DMS153 treated with DMSO at 0.1 percent for 48 hours (cell line): Measurements from ENCODE around the gene PRAC2.
A peak's percentile ranks its signal among the peaks of the same experiment; 100 is the strongest.
"Not testable (repeated sequence)": the region's sequence is repeated elsewhere in the genome, so short reads cannot be mapped to it uniquely, and the experiment has no call there.

ENCODE experiments used
- DNase-seq: peaks from one replicate; lab custom pipeline; 2025; ENCODE audit not compliant: unreplicated experiment; lab: John Stamatoyannopoulos, UW

Gene PRAC2

DNA sequence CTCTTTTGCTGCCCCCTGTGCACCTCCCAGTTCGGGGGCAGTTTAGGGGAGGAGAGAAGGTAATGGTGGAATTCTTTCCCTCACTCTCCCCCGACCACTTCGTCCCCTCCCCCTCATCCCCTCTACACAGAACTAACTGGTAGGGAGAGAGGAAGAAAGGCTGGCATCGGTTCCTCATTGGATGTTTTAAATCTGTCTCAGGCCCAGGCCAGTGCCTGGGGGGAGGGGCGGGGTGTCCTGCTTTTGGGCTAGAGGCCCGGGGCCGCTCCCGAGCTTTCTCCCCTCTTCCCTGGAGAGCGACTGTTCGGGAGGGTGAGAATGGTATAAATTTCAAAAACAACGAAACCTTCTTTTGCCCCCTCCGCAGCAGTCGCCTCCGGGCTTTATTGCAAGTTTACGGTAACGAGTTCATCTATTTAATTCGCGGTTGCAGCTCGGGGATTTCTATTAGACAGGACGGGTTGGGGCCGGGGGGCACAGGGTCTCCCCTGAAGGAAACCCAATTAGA, at the start of gene PRAC2:
Gene PRAC2, plus strand, starts transcription at position 271 of the 508 bp plus-strand sequence. CDS start 1,226 bp downstream, outside the sequence.
- DNase-seq: no peak

DNA sequence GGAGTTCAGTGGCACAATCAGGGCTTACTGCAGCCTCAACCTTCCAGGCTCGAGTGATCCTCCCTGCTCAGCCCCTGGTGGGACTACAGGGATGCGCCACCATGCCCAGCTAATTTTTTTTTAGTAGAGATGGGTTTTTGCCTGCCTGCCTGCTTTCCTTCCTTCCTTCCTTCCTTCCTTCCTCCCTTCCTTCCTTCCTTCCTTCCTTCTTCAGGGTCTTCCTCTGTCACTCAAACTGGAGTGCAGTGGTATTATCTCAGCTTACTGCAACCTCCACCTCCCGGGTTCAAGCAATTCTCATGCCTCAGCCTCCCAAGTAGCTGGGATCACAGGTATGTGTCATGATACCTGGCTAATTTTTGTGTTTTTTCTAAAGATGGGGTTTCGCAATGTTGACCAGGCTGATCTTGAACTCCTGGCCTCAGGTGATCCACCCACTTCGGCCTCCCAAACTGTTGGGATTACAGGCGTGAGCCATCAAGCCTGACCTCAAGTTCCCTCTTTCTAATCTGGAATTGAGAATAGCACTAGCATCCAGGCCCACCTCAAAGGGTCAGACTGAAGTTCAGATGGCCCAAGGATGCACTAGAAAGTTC, 45.9 kb upstream of the PRAC2 start:
- no peak for DNase-seq

DNA sequence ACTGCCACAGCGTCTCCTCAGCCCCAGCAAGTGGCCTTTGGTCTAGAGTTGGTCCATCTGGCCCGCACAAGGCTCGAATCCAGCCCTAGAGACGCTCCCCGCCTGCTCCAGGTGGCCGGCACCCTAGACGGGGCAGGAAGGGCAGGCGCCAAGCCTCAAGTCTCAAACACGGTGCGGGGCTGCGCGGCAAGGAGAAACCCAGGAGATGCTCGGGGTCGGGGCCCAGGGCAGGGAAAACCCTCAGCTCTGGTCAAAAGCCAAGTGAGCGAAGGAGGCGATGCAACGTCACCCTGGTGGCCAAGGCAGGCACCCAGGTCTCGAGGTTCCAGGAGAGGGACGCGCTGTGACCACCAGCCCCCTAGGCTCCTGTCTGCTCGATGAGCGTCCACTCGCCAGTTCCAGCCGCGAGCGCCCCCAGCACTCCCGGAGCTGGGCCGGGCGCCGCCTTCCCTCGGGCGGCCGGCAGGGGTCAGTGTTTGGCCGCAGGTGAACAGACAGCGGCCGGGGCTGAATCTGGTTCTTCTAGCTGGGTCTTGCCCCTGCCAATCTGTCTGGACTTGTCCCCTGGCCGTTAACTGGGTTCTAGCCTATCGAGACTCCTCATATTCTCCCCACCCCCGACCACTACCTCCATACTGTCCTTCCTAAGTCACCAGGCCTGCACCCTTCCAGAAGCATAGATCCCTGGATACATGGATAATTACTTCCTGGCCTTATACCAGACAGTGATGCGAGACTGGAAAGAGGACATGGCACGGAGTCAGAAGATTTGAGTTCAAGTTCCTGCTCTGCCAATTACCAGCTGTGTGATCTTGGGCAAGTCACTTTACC, 44.6 kb upstream of the PRAC2 start:
- DNase-seq: peak; percentile 58

DNA sequence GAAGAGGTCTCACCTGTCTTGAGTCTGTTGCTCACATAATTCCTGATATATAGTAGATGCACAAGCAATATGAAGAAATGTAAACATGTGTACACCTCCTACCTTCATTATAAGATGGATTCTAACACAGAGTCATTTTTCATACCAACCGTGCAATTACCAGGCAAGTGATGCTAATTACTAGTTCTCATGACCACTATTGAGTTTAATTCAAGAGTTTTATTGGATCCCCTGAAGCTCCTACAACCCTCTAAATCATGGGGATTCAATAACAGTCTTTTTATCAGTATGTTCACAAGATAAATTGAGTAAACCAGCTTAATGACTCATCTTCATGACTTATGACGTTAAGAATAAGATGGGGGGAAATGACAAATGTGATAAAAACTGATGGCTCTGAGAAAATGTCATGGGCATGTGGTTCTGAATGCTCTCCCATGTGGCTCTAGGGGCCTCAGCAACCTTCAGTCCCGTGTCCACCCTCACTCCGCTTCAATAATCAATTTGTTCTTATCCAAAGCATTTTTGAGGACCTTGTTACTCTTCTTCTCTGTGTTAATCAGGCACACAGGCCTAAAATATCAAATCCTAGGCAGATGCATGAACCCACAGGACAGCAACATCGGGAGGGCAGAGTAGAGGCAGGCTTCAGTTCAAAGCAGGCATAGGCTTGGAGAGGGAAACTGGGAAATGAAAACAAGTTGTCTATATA, 43.4 kb upstream of the PRAC2 start:
- no peak for DNase-seq

DNA sequence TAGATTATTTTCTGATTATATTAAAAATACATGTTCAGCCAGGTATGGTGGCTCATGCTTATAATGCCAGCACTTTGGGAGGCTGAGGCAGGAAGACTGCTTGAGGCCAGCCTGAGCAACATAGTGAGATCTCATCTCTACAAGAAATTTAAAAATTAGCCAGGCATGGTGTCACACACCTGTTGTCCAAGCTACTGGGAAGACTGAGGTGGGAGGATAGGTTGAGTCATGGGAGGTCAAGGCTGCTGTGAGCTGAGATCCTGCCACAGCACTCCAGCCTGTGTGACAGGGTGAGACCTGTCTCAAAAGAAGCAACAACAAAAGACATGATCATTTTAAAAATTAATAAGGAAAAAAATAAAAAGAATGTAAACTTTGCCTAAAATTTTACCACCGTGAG, 41.4 kb upstream of the PRAC2 start:
- no peak for DNase-seq

DNA sequence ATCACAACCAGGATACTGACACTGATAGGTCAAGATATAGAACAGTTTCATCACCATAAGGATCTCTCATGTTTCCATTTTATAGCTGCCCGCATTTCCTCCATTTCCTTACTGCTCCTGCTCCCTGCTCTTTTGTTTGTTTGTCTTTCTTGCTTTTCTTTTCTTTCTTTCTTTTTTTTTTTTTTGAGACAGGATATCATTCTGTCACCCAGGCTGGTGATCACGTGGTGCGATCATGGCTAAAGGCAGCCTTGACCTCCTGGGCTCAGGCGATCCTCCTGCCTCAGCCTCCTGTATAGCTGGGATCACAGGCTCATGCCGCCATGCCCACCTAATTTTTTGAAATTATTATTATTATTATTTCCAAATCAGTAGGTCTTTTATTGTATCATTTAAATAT, 32.3 kb upstream of the PRAC2 start:
- DNase-seq: no peak

DNA sequence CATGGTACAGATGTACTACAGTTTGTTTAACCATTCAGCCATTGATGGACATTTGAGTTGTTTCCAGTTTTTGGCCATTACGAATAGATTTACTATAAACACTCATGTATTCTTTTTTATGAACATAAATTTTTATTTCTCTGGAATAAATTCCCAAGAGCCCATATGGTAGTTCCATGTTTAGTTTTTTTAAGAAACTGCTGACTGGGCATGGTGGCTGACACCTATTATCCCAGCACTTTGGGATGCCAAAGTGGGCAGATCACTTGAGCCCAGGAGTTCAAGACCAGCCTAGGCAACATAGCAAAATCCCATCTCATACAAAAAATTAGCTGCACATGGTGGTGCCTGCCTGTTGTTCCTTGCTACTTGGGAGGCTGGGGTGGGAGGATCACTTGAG, 30.9 kb upstream of the PRAC2 start:
- no peak for DNase-seq

DNA sequence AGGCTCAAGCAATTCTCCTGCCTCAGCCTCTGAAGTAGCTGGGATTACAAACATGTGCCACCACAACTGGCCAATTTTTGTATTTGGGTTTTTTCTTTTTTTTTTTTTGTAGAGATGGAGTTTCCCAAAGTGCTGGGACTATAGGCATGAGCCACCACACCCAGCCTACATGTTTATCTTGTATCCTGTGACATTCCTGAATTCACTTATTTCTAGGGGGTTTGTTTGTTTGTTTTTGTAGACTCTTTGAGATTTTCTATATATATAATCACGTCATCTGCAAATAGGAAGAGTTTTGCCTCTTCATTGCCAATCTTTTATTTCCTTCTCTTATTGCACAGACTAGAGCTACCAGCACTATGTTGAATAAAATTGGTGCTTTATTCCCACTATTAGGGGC, 29.8 kb upstream of the PRAC2 start:
- no peak for DNase-seq

DNA sequence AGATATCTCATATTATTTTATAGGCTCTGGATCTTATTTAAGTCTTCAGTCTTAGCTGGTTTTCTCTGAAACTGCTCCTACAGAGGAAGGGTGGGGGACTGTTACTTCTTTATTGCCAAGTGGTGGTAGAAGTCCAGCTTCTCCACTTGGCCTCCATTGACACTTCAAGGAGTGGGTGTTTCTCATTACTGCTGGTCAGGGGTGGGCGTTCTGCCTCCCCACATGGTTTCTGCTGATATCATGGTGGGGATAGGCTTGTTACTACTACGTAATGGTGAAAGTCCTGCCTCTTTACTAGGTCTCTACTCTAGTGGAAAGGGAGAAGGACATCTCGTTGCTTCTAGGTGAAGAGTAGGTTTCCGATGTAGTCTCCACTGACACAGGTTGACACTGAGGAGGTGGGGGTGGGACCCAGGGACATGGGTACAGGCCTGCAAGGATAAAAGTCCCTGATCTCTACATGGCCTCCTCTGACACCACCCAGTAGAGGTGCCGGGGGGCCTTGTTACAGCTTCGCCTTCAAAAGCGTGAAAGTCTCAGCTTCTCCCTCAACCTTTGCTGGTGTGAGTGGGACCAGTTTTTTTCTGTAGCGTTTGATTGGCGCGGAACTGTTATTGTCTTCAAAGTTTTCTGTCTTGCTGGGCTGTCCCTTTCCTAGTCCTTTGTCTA, 21.0 kb upstream of the PRAC2 start:
- no peak for DNase-seq

DNA sequence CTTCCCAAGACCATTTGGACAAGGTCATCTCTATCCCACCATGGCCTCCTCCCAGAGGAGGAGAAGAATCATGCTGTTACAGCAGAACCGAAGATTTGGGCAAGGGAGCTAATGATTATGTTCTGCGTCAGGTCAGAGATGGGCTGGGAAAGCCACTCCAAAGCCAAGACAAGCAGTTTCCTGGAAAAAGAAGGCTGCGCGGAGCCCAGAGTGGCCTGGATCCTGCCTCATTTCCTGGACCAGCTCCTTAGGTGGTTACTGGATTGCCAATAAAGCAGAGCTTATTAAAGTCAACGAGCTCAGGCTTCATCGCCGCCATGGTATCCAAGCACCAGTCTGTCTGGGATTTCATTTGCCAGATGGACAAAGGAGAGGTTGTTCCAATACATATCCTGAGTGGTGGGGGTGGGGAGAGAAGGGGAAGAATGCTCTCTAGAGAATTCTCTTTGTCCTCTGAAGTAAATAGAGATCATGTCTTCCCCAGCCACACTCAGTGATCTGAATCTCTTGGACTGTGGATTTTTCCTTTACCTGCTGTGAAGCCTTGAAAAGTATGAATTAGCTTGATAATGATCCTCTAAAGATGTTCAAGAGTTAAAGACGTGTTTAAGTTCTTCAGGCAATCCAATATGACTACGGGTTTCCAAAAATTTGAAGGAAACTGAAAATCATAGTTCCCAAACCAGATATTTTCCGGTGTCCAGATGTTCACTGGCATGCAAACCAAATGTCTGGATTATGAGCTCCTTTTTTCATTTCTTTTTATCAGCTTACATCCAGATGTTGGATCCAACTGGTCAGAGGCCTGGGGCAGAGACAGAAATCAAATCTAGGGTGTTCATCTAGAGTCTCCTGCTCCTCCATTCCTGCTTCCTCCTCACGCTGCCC, 18.4 kb upstream of the PRAC2 start:
- DNase-seq: no peak

DNA sequence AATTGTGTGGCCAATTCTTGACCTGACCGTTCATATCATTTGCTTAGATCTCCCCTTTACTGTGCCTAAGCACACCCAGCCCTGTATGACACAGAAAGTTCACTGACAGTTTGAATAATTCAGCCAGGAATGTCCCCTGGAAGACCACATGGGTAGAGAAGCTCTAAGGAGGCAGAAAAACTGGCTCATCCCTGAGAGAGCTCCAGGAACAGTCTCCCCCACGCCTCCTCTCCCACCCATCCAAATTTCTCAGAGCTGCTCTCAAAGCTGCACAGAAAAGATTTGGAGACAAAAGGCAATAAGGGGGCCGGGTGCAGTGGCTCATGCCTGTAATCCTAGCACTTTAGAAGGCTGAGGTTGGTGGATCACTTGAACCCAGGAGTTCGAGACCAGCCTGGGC, 11.9 kb upstream of the PRAC2 start:
- DNase-seq: no peak

DNA sequence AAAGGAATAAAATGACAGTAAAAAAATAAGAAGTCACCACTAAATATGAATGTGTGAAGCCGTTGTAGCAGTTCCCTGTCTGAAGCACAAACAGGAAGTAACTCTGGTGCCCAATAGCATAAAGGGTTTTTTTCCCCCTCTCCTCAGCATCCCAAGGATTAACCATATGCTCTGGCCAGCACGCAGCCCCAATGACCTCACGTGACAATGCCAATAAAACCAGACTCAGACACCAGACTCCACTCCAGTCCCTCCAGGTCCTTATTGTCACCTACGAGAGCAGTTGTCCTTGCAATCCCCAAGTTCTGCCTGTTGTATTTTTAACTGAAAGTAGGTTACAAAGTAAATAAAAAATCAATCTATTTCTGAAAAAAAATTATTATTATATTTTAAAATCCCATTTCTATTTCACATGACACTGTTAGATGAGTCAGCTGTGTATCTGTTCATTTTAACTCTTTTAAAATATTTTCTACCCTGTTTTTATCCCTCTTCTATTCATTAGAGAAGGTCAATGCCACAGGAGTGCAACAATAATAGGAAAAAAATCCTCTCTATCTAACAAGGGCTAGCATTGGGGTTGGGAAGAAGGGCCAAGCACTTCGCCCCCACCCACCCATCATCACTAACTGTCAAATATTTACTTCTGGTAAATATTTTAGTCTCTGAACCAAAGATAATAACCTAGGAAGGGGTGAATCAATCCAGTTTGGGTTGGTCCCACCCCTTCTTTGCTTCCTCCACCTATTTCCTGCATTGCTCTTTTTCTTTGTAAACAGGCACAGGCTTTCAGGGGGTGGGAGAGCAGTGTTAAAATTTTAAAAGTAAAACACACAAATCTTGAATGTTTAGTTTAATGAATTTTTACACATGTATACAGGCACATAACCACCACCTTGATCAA, 7.2 kb upstream of the PRAC2 start:
- DNase-seq: peak; percentile 40

DNA sequence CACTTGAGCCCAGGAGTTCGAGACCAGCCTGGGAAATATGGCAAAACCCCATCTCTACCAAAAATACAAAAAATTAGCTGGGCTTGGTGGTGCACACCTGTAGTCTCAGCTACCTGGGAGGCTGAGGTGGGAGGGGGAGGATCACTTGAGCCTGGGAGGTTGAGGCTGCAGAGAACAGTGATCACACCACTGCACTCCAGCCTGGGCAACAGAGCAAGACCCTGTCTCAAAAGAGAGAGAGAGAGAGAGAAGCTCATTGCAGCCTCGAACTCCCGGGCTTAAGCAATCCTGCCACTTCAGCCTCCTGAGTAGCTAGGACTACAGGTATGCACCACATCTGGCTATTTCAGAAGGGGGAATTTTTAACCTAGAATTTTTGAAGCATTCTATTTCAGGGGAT, 6.4 kb upstream of the PRAC2 start:
- not testable (repeated sequence) for DNase-seq

DNA sequence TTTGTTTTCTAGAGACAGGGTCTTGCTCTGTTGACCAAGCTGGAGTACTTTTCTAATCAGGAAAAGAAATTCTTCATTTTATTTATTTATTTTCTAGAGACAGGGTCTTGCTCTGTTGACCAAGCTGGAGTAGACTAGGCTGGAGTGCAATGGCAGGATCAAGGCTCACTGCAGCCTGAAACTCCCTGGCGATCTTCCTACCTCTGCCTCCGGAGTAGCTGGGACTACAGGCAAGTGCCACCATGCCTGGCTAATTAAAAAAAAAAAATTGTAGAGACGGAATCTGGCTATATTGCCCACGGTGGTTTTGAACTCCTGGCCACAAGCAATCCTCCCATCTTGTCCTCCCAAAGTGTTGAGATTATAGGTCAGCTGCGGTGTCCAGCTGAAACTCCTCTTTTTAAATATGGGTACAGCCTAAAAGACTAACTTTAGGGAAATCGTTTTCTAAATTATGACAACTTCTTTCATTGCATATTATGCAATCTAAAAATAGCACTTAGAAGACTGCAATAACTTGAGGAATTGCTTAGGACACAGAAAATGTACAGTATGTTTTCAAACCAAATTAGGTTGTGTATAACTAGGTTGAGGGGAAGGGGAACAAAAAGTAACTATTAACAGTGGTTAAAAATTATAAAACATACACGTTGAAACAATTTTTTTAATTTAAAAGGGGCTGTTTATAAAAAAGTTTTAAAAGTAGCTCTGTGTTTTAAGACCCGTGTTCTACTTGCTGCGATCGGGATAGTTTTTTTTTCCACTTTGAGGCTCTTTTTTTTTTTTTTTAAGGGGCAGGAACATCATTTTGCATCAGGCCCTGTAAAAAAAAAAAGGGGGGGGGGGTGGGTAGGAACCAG, 5.4 kb upstream of the PRAC2 start:
- no peak for DNase-seq

DNA sequence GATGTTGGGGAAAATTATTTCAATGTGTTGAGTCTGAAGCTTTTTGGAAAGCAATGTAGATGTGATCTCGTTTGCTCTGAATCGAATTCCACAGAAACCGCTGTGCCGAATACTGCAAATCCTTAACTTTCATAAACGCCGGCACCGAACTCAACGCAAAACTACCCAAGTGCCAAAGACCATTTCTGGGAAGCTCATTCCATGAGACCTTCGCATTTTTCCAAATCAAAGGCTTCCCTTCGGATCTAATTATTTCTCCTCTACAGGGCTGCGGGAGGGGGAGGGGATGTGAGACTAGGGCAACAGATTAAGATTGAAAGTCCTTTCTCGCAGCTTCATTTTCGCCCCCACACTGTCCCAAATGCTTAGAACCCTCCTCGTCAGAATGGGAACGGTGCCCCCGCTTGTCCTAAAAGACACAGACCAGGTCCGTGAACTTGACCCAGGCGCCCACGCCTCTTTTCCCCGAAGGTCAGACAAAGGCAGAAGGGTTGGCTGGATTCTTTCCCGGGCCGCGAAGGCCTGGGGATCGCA, 4.7 kb upstream of the PRAC2 start:
- no peak for DNase-seq

DNA sequence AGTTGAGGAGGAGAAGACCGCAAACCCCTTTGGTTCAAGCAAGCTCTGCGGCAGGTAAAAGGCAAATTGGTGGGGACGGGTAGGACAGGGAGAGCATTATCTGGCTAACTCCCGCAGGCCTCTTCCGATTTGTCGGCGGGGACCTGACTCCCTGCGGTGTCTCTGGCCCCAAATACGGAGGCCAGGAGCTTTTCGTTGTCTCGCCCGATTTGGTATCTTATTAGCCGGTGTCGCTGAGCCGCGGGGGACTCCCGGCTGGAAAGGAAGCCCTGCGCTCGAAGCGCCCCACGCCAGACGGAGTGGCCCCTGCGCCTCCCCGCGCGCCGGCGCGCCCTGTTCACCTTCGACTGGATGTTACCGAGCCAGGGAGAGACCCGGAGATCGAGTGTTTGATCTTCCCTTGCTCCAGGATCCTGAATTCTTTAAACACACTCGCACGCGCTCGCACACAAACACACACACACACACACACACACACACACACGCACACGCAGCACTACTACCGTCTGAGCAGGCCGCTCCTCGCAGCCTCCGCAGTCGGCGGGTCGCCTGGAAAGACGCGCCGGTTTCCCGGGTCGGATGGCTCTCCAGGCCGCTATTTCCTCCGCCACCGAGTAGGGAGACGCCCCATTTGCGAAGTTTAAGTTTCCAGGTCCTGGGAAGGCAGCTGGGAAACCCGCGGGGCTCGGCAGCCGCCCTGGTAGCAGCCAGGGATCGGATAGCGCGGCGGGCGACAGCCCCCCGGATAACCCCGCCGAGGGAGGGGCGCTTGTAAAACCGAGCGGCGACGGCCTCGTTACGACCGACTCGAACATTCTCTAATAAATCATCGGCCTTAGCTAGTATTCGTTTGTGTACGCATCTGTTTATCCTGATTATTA, 4.0 kb upstream of the PRAC2 start:
- DNase-seq: no peak

DNA sequence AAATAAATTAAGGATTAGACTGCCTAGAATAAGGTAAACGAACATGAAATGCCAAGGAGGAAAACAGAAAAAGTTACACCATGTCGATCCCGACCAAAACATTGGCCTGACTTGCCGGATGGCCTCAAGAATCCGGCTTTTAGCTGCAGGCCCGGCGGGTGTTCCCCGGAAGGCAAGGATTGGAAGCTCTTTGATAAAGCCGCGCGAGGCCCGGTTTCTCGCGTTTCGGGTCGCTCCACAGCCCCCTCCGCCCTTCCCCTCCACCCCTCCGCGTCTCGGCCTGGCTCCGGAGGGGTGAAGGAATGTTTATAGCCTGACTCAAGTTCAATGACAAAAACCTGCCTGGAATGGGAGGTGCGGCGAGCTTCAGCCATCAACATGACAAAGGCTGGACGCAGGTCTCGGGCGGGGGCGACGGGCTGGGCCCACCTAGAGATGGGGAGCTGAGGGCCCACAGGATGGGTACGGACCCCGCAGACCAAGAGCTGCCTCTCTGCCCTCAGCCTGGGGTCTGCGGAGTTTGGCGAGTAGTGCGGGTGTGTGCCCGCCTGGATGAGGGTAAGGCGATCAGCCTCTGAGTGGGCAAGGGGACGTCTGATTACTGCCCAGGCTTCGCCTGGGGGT, 3.2 kb upstream of the PRAC2 start:
- no peak for DNase-seq
